HG02981 (cell line): ENCODE data around the gene FLNB.

Source experiments
- ATAC-seq: cut with Tn5 transposase; IDR thresholded peaks from one replicate; pipeline ENCODE4 v1.9.1; 2021; ENCODE audit warnings: mild to moderate bottlenecking, moderate library complexity; ENCODE audit not compliant: unreplicated experiment

FLNB gene

DNA sequence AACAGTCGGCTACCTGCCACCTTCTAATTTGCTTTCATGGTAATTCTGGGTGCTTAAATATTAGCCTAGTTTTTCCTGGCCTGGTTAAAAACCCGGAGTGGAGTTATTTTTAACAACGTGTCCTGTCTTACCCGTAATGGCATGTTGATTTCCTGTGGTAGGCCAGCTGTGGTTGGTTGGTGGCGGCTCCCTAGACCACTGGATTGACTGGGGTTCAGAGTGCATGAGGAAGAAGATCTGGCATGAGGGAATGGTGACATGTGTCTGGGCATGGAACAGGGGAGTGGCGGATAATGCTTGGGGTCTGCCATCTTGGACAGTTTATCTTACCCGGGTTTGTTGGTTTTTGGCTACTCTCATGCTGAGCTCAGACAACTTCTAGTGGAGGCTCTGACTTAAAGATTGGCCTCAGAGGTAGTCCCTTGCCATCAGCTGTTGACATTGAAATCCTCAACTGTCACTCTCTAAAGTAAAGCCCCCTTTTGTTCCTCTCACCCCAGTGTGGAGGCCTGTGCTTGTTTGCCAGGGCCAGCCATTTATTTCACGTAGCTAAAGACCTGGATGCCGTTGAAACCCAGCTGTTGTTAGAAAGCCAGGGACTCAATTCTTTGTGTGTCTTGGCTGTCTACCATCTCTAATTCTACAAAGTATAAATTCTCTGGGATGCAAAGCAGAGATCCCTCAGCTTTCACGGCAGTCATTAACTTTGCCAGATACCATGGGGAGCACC is 121.0 kb downstream of the FLNB start:
- ATAC-seq: no peak

DNA sequence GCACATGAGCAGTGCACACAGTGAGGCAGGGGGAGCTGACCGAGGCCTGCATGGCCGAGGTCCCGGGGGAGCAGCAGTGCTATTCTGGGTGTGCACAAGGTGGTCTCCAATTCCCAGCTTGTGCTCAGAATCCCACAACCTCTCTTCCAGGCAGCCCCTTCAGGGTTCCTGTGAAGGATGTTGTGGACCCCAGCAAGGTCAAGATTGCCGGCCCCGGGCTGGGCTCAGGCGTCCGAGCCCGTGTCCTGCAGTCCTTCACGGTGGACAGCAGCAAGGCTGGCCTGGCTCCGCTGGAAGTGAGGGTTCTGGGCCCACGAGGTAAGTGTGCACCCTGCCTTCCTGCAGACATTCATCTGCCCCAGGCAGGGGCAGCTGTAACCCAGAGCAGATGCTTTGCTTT is 122.4 kb downstream of the FLNB start:
- ATAC-seq: no peak

DNA sequence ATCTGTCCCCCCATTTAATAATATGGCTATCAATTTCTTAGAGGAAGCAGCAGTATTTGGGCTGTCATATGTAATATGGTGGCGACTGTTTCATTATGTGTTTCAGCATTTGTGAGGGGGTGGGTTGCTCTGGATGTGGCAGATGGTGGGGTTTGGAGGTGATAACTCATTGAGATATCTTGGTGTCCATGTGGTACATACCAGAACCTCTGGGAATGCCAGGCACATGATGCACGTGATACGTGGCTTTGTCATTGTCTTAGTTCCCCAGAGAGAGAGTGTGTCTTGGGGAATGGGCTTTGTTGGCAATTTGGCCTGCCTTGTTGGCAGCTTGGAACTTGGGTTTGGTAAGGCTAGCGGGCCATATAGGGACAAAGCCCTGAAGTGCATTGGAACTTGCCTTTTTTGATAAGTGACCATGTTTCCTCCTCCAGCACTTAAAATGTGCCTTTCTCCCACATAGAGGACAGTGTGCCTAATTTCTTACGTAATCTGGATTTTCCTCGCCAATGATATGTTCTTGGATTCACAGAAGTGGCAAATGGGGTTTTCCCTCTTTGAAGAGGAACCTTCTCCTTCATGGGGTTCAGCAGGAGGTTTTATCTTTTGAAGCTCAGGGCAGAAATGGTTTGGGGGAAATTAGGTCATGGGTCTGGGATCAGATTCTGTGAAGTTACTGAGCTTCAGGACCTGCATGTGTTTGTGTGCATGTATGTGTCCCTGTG is 123.0 kb downstream of the FLNB start:
- ATAC-seq: no peak

DNA sequence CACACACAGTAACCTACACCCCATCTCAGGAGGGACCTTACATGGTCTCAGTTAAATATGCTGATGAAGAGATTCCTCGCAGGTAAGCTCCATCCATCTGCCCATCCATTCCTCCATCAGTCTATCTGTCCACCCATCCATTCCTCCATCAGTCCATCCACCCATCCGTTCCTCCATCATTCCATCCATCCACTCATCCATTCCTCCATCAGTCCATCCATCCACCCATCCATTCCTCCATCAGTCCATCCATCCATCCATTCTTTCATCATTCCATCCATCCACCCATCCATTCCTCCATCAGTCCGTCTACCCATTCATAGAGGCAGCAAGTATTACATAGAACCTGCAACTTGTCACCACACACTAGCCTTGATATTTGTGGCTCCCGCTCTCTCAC is 124.6 kb downstream of the FLNB start:
- no peak for ATAC-seq

DNA sequence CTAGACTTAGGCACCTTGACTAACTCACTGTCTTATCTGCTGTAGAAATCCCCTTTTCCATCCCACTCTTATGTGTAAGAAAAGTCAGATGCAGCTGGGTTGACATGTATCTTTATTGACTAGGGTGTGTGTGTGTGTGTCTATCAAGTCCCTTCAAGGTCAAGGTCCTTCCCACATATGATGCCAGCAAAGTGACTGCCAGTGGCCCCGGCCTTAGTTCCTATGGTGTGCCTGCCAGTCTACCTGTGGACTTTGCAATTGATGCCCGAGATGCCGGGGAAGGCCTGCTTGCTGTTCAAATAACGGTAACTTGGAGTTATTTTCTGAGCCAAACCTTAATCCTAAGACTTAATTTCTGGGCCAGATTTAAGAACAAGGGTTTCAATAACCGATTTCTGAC is 126.2 kb downstream of the FLNB start:
- ATAC-seq: no peak

DNA sequence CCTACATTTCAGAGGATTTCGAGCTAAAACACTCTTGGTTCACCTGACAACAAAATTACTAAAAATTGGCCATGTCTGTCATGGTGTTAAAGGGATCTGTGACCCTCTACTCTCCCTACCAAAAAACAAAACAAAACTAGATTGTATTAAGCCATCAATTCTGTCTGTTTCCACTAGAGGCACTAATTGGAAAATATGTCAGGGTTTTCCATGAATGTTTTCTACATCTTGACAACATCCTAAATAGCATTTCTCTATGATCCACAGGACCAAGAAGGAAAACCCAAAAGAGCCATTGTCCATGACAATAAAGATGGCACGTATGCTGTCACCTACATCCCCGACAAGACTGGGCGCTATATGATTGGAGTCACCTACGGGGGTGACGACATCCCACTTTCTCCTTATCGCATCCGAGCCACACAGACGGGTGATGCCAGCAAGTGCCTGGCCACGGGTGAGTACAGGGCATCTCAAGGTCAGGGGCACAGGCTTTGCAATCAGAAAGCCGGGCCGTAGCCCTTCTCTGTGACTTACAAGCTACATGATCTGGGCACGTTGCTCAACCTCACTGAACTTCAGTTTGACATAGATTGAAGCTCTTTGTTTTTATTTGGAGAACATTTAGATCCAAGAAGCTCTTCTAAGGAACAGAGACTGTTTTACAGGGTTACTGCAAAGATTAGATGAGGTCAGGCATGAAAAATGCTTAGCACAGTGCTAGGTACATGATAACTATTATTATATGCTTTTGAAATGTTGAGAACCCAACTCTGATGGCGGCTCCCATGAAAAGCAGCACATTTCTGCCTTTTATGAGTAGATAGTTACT is 127.7 kb downstream of the FLNB start:
- ATAC-seq: no peak

DNA sequence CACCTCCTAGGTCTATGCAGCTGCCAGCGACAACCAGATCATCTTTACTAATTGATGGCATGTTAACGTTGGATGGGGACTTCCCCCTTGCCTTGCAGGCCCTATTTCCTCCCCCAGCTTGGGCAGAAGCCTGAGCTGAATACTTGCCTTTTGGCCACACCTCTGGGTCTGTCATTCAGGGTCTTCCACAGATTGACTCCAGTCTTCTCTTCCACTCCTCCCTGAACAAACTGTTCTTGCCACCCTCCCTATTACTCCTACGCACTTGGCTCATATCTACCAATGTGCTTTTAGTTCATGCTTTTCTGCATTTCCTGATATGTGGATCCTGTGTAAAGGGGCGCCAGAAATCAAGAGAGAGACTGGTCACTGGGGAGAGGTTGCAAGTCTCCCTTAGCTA is 129.1 kb downstream of the FLNB start:
- no peak for ATAC-seq

DNA sequence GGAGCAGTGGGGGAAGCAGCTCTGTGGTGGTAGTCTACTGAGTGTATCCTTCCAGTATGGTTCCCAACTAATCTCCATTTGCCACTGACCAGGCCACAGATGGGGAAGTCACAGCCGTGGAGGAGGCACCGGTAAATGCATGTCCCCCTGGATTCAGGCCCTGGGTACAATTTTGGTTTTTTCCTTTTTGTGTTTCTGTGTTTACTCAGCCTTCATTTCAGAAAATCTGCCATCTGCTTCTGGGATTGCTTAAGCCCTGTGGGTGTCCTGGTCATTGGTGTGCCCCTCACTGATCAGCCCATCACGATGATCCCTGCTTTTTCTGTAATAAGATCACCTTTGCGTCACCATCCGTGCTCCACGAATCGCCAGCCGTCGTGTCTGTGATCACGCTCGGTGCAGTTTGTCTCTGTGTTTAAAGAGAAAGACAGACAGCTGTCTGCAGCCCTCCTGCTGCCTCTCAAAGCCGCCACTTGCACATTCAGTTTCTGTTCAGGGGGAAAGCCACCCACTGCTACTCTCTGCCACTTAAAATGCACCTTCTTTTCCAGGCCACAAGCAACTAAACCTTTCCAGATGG is 133.6 kb downstream of the FLNB start:
- no peak for ATAC-seq

DNA sequence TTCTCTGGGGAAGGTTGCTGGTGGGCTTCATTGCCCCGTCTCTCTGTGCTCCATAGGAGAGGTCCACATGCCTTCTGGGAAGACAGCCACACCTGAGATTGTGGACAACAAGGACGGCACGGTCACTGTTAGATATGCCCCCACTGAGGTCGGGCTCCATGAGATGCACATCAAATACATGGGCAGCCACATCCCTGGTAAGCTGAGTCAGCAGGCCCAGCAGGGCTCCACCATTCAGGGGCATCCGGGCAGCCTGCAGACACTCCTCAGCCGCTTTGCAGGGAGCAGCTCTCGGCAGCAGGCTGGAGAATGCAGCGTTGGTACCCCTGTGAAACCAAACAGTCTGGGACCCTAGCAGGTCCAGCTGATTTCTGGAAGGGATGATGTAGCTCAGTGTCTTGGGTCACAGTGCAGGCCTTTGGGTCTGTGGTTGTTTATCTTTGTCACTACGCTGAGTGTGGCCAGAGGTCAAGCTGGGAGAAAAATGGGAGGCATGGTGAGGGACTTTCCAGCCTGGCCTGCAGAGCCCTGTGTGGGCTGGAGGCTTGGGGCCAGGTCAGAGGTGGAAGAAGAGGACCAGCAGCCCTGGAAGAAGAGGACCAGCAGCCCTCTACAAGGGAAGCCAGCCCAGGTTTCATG is 135.3 kb downstream of the FLNB start:
- no peak for ATAC-seq

DNA sequence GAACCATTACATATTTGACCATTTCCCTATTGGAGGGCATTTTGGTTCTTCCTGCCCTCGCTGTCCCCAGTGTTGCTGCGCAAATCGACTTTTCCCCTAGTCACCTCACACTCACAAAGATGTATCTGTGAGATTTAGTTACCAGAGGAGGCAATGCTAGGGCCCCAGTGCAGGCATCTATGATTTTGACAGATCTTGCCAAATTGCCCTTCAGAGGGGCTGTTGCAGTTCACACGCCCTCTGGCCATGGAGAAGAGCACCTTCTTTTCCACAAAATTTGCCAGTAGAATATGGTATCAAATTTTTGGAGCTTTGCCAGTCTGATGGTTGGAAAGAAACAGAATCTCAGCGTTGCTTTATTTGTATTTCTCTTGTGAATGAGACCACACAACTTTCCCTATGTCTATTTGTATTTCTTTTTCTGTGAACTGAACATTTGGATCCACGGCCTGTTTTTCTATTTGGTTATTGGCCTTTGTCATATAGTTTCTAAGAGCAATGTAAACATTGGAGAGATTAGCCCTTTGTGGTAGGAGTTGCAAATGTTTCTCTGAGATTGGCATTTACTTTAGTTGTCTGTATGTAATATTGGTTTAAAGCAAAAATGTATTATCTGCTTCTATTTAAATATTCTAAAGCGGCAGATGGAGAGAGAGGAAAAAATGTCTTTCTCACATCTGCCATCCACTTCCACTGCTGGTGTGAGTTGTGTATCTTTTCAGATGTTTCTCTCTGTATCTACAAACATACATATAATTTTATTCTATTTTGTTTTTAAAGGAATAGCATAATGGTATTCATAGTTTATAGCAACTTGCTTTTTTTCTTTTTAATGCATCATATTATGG is 136.5 kb downstream of the FLNB start:
- no peak for ATAC-seq

DNA sequence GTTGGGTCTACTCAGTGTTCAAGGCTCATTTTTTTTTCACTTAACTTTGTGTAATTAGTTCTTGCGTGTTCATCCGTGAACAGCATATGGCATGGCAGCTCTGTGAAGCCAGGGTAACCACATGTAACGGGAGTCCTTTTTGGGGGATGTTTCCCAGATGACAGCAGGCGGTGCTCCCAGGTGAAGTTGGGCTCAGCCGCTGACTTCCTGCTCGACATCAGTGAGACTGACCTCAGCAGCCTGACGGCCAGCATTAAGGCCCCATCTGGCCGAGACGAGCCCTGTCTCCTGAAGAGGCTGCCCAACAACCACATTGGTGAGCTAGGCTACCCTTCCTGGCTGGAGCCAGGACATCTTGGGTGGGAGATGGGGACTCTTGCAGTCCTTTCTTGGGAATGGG is 139.8 kb downstream of the FLNB start:
- ATAC-seq: no peak

DNA sequence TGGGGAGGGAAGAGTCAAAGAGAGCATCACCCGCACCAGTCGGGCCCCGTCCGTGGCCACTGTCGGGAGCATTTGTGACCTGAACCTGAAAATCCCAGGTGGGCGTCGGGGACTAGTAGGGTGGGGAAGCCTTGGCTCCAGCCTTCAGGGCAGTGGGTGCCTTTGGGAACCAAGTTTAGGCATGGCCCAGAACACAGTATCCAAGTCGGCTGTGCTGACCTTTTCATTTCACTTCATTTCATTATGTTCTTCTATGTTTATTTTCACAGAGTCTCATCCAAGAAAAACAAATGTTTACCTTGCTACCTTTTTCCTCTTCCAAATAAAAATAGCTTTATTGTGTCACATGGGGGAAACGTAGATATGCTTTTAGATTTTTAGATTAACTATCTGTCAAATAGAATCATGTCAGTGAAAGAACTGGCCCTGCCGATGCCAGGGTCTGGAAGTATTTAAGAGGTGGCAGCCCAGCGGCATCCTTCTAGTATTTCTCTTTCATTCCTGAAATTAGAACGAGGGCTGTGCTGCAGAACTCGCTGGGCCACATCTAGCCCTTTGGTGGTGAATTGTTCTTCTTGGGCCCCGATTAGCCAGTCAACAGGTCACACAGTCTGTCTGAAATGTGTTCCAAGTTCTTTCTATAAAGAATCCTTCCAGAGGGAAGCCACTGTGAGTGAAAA is 142.0 kb downstream of the FLNB start:
- no peak for ATAC-seq

DNA sequence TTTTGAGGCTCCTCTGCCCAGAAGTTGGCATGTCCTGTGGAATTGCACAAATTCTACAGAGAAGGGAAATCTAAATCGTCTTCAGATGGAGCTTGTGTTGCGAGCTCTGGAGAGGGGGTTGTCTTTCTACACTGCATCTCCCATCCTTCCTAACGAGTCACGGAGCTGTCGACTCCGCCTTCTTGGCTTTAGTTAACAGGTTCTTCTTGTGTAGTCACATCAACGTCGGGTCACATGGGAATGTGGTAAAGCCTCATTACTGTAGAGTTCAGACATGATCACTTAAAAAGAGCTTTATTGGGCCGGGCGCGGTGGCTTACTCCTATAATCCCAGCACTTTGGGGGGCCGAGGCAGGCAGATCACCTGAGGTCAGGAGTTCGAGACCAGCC is 142.6 kb downstream of the FLNB start:
- ATAC-seq: no peak

DNA sequence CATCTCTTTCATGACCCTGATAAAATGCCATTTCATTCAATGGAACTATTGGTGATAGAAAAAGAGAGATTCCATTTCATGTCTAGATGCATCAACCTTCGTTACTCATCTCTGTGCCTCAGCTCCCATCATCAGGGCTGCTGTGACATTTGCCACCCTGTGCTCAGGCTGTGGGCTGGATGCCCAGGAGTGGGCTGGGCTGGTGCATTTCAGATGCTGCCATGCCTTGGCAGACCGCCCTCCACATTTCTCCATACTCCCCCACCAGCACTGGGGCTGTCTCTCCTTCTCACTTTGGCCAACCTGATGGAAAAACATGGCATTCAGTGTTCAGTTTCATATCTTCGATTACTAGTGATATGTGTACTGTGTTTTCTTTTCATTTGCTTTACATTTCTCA is 143.4 kb downstream of the FLNB start:
- ATAC-seq: no peak

DNA sequence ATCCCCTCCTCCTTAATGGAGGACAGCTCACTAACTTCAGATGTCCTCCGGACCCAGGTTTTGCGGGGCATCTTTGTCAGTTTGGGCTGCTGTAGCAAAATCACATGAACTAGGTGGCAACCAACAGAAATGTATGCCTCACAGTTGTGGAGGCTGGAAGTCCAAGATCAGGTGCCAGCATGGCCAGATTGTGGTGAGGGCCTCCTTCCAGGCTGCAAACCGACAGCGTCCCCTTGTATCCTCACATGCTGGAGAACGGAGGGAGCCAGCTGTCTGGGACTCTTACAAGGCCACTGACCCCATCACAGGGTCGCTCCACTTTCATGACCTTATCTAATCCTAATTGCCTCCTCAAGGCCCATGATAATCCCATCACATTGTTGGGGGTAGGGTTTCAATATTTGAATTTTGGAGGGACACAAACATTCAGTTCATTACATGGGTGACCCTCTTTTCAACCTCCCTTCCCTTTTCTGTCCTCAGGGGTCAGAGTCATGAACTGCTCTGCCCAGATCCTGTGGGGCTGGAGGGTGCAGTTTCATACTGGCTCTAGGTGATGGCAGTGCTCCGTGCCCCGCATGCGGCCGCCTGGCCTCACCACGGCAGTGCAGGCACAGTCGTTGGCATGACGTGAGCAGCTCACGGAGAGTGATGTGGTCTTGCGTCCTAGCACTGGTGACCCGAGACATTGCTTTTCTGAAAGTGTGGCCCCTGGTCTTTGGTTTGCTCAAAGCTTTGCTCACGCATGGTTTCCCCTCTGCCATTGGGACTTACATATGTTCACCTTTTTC is 144.2 kb downstream of the FLNB start:
- no peak for ATAC-seq

DNA sequence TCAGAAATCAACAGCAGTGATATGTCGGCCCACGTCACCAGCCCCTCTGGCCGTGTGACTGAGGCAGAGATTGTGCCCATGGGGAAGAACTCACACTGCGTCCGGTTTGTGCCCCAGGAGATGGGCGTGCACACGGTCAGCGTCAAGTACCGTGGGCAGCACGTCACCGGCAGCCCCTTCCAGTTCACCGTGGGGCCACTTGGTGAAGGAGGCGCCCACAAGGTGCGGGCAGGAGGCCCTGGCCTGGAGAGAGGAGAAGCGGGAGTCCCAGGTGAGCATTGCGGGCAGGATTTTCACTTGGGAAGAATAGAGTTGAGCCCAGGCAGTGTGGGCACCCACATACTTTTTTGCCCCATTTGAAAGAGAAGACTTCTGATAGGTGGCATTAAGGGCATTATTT is 145.1 kb downstream of the FLNB start:
- ATAC-seq: no peak

DNA sequence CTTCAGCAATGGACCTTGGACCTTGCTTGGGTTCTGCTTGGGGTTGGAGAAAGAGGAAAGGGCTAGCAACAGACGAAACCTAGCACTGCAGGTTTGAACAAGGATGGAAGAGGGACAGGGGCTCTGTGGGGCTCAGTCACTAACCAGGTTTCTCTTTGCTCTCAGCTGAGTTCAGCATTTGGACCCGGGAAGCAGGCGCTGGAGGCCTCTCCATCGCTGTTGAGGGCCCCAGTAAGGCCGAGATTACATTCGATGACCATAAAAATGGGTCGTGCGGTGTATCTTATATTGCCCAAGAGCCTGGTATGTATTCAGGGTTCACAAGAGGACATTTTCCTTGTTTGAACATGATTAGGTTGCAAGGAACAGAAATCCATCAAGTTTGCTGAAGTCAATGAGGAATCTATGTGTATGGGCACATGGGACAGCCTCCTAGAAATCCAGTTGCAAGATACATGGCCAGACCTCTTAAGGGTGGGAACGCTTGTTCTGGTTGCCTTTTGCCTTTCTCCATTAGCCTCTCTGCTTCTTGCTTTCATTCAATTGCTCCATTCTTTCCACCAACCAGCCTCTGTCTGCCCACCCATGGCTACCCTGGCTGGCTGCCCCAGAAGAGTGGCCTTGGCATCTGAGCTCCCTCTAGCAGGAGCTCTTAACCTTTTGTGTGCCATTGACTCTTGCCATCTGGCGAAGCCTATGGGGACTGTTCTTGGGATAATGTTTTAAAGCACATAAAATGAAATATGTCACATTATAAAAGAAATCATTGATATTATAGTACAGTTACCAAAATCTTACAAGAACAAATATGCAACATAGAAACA is 146.6 kb downstream of the FLNB start:
- ATAC-seq: no peak

DNA sequence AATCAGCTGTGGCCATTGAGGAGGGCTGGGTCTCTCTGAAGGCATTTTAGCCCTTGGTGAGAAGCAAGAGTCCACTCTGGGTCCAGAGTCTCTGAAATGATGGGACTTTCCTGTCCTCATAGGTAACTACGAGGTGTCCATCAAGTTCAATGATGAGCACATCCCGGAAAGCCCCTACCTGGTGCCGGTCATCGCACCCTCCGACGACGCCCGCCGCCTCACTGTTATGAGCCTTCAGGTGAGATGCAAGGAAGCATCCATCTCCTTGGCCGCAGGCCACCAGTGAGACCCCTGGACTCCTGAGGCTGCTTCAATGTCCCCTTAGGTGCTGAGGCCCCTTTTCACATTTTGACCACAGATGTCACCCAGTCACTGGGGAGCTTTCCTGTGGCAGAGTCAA is 147.6 kb downstream of the FLNB start:
- no peak for ATAC-seq
